ENCODE results near the gene TSPAN18.

TSPAN18 gene

GRCh38 chr11:44743959-44744557, 17.3 kb downstream of the TSPAN18 start:
- no peak for TF ChIP-seq CTCF (IDR thresholded peaks at IDR 0.05; ENCODE audit: insufficient read depth, missing control alignments)
- DNase-seq (ENCODE audit: insufficient read length, low spot score), result no peak
- no peak for FAIRE-seq

GRCh38 chr11:44746894-44747293, 20.1 kb downstream of the TSPAN18 start:
- TF ChIP-seq CTCF (IDR thresholded peaks at IDR 0.05; ENCODE audit: insufficient read depth, missing control alignments), result no peak
- FAIRE-seq (no peak), DNase-seq (ENCODE audit: insufficient read length, low spot score) (no peak)

- FAIRE-seq, result no peak
- DNase-seq (ENCODE audit: insufficient read length, low spot score), result no peak
- no peak for TF ChIP-seq CTCF (IDR thresholded peaks at IDR 0.05; ENCODE audit: insufficient read depth, missing control alignments)
Observed at GRCh38 chr11:44747316-44747715, 20.6 kb downstream of the TSPAN18 start.

GRCh38 chr11:44747836-44748235, 21.1 kb downstream of the TSPAN18 start:
- no peak for TF ChIP-seq CTCF (IDR thresholded peaks at IDR 0.05; ENCODE audit: insufficient read depth, missing control alignments)
- no peak for FAIRE-seq
- DNase-seq (ENCODE audit: insufficient read length, low spot score), result no peak

GRCh38 chr11:44748606-44749005, 21.8 kb downstream of the TSPAN18 start:
- no peak for DNase-seq (ENCODE audit: insufficient read length, low spot score)
- TF ChIP-seq CTCF (IDR thresholded peaks at IDR 0.05; ENCODE audit: insufficient read depth, missing control alignments), result no peak
- no peak for FAIRE-seq

- no peak for DNase-seq (ENCODE audit: insufficient read length, low spot score)
- no peak for TF ChIP-seq CTCF (IDR thresholded peaks at IDR 0.05; ENCODE audit: insufficient read depth, missing control alignments)
- FAIRE-seq, result no peak
Observed at GRCh38 chr11:44749189-44749588, 22.4 kb downstream of the TSPAN18 start.

GRCh38 chr11:44750551-44751465, 24.0 kb downstream of the TSPAN18 start:
- FAIRE-seq (no peak), DNase-seq (ENCODE audit: insufficient read length, low spot score) (no peak)
- TF ChIP-seq CTCF (IDR thresholded peaks at IDR 0.05; ENCODE audit: insufficient read depth, missing control alignments), result no peak

Measured in D721Med (cell line).